RWPE2 (cell line): Measurements from ENCODE around the gene TSFM.

Experiments
- ATAC-seq: fragments of 200-7000 bp; cut with Tn5 transposase; 3 replicates; pipeline ENCODE4 v1.9.1; 2021; ENCODE audit warnings: low read depth
- DNase-seq: peaks from one replicate; pipeline ENCODE4 v3.0.0-alpha.2; 2020; ENCODE audit warnings: low spot score
- H3K27ac ChIP-seq: fragments of 450-650 bp; 2 replicates; pipeline ENCODE4 v1.5.1; 2017; ENCODE audit warnings: mild to moderate bottlenecking; ENCODE audit not compliant: poor library complexity, severe bottlenecking
- H3K27me3 ChIP-seq: fragments of 250-450 bp; sonication (Bioruptor Pico); 2 replicates; pipeline ENCODE4 v1.5.1; 2021; ENCODE audit warnings: mild to moderate bottlenecking, moderate library complexity; ENCODE audit not compliant: insufficient read depth, poor library complexity, severe bottlenecking
- H3K36me3 ChIP-seq: fragments of 250-450 bp; sonication (Bioruptor Pico); 2 replicates; pipeline ENCODE4 v1.5.1; 2020; ENCODE audit warnings: low read depth, mild to moderate bottlenecking, moderate library complexity
- H3K4me1 ChIP-seq: fragments of 250-450 bp; sonication (Bioruptor Pico); 2 replicates; pipeline ENCODE4 v1.5.1; 2021; ENCODE audit warnings: mild to moderate bottlenecking, moderate library complexity; ENCODE audit not compliant: insufficient read depth, poor library complexity, severe bottlenecking
- H3K4me3 ChIP-seq: fragments of 250-450 bp; sonication (Bioruptor Pico); 2 replicates; pipeline ENCODE4 v1.5.1; 2021; ENCODE audit warnings: mild to moderate bottlenecking, moderate library complexity; ENCODE audit not compliant: severe bottlenecking
- H3K9me3 ChIP-seq: fragments of 250-450 bp; sonication (Bioruptor Pico); 2 replicates; pipeline ENCODE4 v1.5.1; 2021; ENCODE audit warnings: mild to moderate bottlenecking, moderate library complexity; ENCODE audit not compliant: severe bottlenecking
- CTCF ChIP-seq: fragments of 450-650 bp; IDR thresholded peaks from one replicate; pipeline ENCODE4 v1.5.1; 2017; ENCODE audit warnings: mild to moderate bottlenecking, moderate library complexity; ENCODE audit not compliant: poor library complexity, severe bottlenecking

Gene TSFM

GRCh38 chr12:57735952-57736740, 46.4 kb upstream of the TSFM start:
- peak; percentile 57 for TF ChIP-seq CTCF
- ATAC-seq (peak; percentile 68), DNase-seq (no peak)
- H3K4me3 ChIP-seq, result peak overlapping the region; percentile 18
- no peaks in the 10 kb centered on the region for H3K4me1 ChIP-seq
- no peaks in the 10 kb centered on the region for H3K36me3 ChIP-seq
- no peak overlapping the region for H3K27ac ChIP-seq
- no peaks in the 10 kb centered on the region for H3K9me3 ChIP-seq
- peaks cover 53% of the 10 kb centered on the region for H3K27me3 ChIP-seq

- Histone ChIP-seq H3K27ac (no peak overlapping the region), H3K9me3 (no peaks in the 10 kb centered on the region), H3K4me3 (no peak overlapping the region), H3K4me1 (no peaks in the 10 kb centered on the region), H3K36me3 (no peaks in the 10 kb centered on the region), H3K27me3 (peaks cover 53% of the 10 kb centered on the region)
- ATAC-seq (peak; percentile 15; the same call in 1 of the 3 replicates), DNase-seq (no peak)
- TF ChIP-seq CTCF, result no peak
These were observed 45.7 kb upstream of the TSFM start for GRCh38 chr12:57736741-57737466.

- Histone ChIP-seq H3K27me3 (peaks cover 53% of the 10 kb centered on the region), H3K4me3 (peak overlapping the region; percentile 5)
These were observed 44.8 kb upstream of the TSFM start for GRCh38 chr12:57737467-57738460.

GRCh38 chr12:57738661-57739237, 43.8 kb upstream of the TSFM start, which contains the start of gene AGAP2:
TSS of gene AGAP2 (minus strand) at chr12:57738742. CDS start at chr12:57738246, 496 bp downstream.
- no peak within 1 kb of the TSS for H3K27ac ChIP-seq
- no peaks in the 10 kb centered on the region for H3K36me3 ChIP-seq
- H3K27me3 ChIP-seq, result peaks cover 53% of the 10 kb centered on the region
- H3K4me1 ChIP-seq, result no peaks in the 10 kb centered on the region
- no peak for DNase-seq
- TF ChIP-seq CTCF, result no peak
- H3K4me3 ChIP-seq, result peak within 1 kb of the TSS; percentile 5
- no peak for ATAC-seq
- no peaks in the 10 kb centered on the region for H3K9me3 ChIP-seq

More at GRCh38 chr12:57737467-57738460, 44.8 kb upstream of the TSFM start:
- no peak overlapping the region for H3K27ac ChIP-seq
- peak; percentile 29 for TF ChIP-seq CTCF
- no peaks in the 10 kb centered on the region for H3K9me3 ChIP-seq
- DNase-seq, result no peak
- ATAC-seq, result peak; percentile 8; the same call in 2 of the 3 replicates
- no peaks in the 10 kb centered on the region for H3K36me3 ChIP-seq
- H3K4me1 ChIP-seq, result no peaks in the 10 kb centered on the region
